Measurements from ENCODE around the gene STAT5B.
"Not testable (repeated sequence)": the region's sequence is repeated elsewhere in the genome, so short reads cannot be mapped to it uniquely, and the experiment has no call there.

Gene STAT5B

DNA sequence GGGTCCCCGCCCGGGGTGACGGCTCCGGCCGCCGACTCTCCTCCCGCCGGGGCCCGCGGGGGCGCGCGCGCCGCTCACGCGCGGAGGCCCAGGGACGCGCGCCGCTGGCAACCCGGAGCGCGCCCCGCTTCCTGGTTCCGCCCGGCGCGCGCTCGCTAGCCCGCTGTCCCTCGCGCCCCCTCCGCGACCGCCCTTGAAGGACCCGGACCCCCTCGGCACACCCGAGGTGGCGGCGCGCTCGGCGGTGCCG, at the start of gene STAT5B:
STAT5B (minus strand) TSS at position 33 of the 250 bp plus-strand sequence. CDS start 44,264 bp downstream, outside the sequence.
- peak; percentile 62 for DNase-seq

DNA sequence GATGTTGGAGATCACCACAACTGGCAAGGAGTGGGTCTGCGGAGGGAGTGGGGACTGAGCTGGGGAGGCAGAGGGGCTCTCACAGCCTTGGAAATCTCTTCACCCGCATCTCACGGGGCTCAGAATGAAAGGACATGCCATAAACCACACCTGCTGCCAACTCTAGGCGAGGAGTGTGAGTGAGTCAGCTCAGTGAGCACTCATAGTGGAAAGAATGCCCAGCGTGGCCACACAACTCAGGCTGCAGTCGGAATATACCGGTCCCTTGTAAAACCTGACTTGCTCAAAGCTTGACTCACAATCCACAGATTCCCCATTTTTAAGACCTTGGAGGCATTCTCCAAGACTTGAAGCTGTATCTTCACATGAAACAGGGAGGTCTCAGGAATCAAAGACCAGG, 48.8 kb upstream of the STAT5B start:
- DNase-seq: peak; percentile 71

DNA sequence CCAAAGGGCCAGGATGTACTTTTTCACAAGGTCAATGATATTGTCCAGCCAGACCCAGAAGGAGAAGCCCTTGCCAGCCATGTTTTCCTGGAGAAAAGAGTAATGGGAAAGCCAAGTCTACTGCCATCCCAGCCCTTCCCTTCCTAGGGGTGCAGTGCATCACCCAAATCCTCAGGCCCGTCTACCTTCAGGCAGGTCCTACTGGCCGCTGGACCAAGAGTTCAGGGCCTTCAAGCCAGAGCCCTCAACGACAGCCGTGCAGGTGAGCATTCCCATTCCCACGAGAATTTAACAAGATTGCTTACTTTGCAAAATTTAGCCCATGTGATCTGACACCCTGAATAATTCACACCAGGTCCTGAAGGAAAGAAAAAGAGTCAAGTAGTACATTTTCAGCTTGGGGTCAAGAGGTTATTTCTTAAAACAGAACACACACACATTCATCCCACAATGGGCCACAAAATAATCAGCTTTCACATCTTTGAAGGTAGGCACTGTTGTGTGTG, 47.1 kb upstream of the STAT5B start:
- DNase-seq: no peak

DNA sequence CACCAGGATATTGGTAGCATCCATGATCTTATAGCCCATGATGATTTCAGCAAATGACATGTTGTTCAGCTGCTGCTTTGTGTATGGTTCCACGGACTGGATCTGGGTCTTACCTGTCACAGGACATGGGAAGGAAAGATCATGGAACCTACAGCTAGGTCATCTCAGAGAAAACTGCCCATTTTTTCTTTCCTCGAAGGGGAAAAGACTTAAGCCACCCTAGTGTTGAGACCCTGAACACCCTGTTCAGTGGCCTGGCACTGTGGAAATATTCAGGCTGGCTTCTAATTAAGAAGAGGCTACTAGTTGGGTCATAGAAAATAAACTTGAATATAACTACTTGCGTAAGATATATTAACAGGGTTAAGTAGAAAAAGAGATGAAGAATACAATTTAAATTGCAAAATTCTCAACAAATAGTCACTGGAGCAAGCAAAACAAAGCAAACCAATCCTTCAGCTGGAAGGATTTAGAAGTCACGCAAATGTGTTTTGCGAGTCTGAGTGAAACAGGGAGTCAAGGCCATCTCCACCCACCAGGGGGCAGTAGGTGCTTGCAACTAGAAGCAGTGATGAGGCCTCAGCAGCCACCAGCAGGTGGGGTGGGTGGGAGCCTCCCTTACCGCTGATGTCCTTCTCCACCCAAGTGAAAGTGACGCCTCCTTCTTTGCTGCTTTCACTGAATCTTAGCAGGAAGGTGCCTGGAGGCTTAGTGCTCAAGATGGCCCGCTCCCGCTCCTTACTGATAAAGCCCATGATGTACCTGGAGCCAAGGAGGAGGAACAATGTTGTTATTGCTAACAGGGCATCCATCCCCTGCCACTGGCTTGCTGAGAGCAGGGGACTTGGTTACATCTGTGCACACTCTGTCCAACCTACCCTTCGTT, 46.4 kb upstream of the STAT5B start:
- DNase-seq: peak; percentile 86

DNA sequence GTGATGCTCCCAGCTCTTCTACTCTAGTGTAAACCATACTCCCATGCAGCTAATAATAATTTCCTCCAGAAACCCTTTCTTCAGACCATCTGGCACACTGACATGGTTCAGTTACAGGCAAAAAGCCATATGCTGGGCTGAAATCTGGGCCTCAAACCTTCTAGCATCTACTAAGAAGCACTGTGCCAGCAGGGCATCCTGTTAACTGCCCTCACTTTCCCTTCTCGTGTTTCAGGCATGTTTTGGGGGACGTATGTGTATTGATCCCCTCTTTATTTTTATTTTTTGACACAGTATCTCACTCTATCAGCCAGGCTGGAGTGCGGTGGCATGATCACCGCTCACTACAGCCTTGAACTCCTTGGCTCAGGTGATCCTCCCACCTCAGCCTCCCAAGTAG, 45.4 kb upstream of the STAT5B start:
- DNase-seq: no peak

DNA sequence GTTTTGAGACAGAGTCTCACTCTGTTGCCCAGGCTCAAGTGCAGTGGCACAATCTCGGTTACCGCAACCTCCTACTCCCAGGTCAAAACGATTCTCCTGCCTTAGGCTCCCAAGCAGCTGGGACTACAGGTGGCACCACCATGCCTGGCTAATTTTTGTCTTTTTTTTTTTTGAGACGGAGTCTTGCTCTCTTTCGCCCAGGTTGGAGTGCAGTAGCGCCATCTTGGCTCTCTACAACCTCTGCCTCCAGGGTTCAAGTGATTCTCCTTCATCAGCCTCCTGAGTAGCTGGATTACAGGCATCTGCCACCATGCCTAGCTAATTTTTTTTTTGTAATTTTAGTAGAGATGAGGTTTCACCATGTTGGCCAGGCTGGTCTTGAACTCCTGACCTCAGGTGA, 41.8 kb upstream of the STAT5B start:
- not testable (repeated sequence) for DNase-seq

DNA sequence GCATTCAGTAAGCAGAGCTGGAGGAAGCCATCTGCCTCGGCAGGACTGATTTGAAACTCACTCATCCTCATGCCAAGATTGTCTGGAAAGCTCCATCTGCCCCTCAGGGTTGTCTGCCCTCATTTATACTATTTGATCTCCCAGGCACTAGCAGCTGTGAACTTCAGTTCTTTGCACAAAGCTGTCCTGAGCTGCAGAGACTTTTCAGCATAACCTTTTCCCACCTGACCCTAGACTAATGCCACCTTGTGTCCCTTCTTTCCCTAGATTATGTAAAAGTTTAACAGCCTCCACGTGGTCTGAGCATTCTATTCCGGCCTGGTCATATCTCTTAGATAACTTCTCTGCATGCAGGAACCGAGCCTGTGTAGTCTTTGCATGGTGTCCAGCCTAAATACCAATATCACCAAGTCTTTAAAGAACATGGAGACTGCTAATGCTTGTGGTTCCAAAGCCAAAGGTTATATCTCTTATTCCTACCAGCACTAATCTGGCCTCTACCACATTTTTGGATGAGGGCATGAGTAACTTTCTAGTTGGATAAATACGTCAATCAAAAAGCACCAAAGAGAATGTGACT, 41.2 kb upstream of the STAT5B start:
- DNase-seq: no peak

DNA sequence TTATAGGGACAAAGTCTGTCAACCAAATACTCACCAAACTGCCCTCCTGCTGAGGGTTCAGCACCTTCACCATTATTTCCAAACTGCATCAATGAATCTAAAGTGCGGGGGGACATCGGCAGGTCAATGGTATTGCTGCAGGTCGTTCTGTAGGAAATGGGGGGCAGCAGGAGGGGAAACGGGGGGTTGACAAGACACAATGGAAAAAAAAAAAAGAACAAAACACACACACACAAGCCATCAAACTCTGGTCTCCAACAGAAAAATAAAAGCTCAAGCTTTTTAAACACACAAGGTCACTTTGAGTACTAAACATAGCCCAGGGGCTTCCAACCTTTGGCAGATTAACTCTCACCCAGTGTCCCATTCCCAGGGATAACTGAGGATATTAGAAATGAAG, 40.6 kb upstream of the STAT5B start:
- DNase-seq: no peak

DNA sequence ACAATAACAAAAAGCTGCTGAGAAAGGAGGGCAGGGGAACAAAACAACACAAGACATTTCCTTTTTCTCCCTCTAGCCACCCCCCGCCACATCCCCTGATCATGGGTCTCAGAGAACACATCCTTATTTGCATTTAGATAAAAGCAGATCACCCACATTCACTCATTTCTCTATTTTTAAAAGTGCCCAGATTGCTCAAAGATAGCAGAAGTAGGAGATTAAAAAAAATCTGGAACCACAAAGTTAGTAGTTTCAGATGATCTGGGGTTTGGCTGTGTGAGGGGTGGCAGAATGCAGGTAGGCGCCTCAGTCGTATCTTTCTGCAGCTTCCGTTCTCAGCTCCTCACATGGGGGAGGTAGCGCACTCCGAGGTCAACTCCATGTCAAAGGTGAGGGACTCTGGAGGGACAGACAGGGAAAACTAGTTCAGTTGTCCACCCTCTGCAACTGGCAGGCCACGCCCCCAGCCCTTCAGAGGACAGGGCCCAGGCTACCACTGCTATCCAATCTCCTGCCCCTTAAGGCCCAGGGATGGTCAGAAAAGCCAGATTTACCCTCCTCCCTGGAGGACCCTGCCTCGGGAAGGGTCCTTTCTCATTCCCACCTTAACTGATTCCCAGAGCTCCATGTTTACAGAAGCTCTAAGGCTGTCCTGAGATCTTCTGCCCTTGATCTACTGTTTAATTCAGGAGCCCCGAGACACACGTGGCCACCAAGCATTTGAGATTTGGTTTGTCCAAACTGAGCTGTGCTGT, 39.4 kb upstream of the STAT5B start:
- no peak for DNase-seq

DNA sequence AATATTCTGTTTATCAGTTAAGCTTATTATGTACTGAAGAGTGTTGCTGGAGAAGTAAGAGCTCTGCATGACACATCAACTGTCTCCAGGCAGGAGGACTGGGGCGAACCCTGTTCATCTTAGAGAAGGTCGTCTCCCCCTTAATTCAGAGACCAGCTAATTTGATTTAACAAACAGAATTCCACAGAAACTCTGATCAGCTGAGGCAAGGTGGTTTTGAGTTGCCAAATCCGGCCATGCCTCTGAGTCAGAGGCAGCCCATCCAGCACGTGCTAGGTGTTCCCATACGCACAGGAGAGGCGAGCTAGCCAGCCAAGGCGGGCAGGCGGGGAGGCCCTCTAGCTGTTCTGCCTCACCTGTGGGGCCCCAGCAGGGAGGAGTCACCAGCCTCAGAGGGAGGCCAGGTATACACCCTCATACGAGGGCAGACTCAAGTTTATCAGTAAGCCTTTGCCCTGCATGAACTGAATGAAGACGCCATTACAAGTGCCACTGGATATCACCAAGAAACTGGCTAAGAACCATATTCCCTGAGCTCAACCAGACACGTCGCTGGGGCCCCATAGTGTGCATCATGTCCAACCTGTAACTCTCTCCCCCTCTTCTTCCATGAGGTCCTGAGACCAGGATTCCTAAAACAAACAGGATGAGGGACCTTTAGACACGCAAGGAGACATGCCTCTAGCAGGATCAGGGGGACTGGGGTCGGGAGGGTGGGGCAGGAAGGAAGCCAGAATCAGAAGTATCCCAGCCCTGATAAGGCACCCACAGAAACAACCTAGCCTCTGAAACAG, 37.8 kb upstream of the STAT5B start:
- no peak for DNase-seq

DNA sequence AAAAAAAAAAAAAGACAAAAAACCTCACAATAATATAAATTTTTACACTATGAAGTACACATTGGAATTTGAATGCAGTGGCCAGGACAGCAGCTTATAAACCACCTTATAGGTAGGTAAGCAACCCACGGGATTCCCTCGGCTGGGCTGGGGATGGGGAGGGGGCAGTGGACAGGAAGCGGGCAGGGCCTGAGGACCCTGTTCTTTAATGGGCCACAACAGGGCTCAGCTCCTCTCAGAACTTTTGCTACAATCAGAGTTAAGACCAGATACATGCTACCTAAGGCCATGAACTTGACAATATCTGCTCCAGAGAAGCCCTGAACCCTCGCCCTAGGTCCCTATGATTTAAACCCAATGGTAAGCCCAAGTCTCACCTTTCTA, 37.2 kb upstream of the STAT5B start:
- no peak for DNase-seq

DNA sequence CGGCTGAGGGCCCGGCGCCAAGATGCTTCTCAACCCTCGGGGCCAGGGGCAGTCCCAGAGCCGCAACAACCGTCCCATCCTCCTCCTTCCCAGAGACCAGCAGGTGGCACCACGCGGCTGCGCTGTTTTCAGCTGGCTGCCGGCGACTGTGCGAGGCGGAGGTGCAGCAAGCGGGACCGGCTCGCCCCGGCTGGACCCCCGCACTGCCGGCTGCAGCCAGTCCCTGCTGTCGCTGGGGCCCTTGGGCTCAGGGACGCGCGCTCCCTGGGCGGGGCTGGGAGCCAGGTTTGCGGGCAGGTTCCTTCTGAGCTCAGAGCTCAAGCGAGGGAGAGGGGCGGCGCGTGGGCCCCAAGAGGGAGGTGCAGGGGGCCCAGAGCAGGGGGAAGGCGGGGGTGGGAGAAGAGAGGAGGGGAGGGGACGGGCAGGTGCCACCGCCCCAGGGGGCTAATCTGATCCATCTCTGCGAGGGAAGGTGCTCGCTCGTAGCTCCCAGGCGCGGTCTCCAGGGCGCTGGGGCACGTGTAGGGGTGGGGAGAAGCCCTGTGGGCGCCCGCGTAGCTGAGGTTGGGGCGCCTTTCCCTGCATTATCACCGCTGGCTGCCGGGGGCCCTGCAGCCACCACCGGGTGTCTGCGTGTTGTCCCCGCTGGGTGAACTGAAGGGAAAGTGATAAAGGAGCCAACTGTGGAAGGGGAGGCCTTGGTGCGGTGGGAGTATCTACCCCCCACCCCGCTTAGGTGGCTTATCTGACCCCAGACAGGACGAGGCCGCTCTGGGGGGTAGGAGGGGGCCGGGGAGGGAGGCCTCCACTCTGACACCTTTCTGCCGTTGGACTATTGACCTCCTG, 36.3 kb upstream of the STAT5B start:
- DNase-seq: peak; percentile 80

DNA sequence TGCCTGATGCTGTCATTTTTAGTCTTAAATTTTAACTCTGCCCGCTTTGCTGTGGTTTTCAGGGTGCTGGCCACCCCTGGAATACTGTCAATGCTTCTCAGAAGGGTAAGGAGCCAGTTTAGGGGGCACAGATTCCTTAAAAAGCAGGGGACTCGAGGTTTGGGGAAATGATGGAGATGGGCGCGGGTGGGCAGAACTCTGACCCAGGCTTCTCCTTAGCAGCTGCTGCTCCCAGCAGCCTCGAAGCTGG, 35.8 kb upstream of the STAT5B start:
- no peak for DNase-seq

DNA sequence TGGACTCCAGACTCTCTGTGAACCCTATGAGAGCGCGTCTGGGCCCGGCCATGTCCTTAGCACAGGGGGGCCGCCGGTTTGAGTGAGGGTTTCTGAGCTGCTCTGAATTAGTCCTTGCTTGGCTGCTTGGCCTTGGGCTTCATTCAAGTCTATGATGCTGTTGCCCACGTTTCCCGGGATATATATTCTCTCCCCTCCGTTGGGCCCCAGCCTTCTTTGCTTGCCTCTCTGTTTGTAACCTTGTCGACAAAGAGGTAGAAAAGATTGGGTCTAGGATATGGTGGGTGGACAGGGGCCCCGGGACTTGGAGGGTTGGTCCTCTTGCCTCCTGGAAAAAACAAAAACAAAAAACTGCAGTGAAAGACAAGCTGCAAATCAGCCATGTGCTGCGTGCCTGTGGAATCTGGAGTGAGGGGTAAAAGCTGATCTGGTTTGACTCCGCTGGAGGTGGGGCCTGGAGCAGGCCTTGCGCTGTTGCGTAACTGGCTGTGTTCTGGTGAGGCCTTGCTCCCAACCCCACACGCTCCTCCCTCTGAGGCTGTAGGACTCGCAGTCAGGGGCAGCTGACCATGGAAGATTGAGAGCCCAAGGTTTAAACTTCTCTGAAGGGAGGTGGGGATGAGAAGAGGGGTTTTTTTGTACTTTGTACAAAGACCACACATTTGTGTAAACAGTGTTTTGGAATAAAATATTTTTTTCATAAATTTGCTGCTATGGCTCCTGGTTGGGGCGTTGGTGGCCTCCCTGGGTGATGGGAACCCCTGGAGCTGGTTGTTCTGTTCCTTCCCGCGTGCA, 35.2 kb upstream of the STAT5B start:
- DNase-seq: peak; percentile 92

DNA sequence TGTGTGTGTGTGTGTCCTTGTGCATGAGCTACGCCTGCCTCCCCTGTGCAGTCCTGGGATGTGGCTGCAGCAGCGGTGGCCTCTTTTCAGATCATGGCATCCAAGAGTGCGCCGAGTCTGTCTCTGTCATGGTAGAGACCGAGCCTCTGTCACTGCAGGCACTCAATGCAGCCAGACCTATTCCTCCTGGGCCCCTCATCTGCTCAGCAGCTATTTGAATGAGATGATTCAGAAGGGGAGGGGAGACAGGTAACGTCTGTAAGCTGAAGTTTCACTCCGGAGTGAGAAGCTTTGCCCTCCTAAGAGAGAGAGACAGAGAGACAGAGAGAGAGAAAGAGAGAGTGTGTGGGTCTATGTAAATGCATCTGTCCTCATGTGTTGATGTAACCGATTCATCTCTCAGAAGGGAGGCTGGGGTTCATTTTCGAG, 34.6 kb upstream of the STAT5B start:
- DNase-seq: no peak

DNA sequence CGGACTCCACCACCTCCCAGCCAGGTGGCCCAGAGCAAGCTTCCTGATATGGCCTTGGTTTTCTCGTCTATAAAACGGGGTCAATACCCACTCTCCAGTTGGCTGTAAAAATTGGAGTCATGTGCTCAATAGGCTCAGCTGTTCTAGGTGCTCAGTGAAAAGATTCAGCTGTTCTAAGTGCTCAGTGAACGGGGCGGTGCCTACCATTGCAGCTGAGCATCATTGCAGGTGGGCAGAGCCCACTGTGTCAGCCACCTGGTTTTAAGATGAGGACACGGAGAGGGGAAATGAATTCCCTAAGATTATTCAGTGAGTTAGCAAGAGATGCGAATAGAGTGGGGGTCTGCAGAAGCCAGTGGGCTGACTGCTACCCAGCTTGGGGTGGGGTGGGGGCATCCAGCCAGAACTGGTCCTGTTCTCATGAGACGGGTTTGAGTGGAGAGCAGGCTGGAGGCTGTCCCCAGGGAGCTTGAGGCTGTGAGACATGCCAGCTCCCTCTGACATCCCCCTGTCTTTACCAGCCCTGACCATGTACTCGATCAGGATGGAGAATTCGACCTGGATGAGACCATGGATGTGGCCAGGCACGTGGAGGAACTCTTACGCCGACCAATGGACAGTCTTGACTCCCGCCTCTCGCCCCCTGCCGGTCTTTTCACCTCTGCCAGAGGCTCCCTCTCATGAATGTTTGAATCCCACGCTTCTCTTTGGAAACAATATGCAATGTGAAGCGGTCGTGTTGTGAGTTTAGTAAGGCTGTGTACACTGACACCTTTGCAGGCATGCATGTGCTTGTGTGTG, 34.0 kb upstream of the STAT5B start:
- no peak for DNase-seq

DNA sequence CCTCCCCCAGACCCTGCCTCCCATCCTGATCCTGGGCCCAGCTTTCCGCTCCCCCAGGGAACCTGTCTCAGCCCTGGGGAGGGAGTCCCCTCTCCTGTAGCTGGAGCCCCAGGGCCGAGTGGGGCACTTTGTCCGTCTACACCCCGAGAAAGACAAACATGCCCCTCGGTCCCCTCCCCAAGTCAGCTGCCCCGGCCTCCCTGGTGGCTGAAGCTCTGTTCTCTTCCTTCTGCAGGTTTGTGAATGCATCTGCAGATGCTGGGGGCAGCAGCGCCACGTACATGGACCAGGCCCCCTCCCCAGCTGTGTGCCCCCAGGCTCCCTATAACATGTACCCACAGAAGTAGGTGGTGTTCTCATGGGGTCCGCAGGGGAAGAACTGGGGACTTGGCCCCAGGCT, 33.0 kb upstream of the STAT5B start:
- DNase-seq: no peak

DNA sequence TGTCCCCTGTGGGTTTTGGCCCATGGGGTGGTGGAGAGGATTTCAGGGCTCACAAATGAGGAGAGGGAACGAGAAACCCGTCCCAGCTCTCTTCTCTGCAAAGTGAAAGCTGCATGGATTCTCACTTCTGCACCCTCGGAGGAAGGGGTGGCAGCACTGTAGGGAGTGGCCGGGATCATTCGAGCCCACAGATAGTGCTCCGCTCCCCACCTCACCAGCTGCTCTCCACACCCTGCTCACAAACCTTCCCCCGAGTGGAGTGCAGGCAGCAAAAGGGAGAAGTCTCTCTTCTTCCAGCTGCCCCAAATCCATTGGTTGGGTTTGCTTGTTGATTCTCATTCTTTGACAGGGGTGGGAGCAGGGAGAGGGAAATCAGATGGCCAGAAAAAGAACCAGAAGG, 32.3 kb upstream of the STAT5B start:
- DNase-seq: no peak

DNA sequence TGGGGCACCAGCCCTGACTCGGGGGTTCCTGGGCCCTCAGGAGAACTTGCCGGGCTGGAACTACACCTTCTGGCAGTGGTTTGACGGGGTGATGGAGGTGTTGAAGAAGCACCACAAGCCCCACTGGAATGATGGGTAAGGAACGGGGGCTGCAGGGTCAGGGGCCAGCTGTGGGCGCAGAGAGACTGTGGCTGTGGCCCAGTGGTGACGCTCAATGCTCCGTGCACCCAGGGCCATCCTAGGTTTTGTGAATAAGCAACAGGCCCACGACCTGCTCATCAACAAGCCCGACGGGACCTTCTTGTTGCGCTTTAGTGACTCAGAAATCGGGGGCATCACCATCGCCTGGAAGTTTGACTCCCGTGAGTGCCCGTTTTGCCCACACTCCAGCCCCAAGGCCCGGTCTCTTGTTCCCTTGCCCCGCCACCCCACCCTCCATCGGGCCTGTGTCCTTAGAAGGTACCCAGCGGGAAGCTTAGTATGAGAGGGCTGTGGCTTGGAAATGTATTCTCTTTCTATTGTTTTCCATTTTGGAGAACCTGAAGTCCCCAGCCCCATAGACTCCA, 31.3 kb upstream of the STAT5B start:
- no peak for DNase-seq

DNA sequence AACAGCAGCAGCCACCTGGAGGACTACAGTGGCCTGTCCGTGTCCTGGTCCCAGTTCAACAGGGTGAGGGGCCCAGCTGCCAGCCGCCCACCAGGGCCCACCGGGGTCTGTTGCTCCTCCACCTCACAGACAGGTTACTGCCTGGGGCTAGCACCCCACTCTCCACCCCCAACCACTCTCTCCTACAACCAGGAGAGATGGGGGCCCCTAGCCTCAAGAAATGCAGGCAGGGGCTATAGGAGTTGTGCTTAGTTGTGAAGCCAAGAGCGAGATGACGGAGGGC, 30.1 kb upstream of the STAT5B start:
- DNase-seq: no peak
